Measurements from ENCODE around the gene AP5Z1. TPM values are rescaled to one million over a fixed set of nuclear protein-coding genes. Genes with fewer than 3 reads are reported as not detected.

The AP5Z1 gene
- total RNA-seq, 1 experiment from 2014 or later: 66.8 TPM

- intact Hi-C loops (cut with micrococcal nuclease; ENCODE audit: unreplicated experiment): no loop called here
- TF ChIP-seq, protein P1, sequence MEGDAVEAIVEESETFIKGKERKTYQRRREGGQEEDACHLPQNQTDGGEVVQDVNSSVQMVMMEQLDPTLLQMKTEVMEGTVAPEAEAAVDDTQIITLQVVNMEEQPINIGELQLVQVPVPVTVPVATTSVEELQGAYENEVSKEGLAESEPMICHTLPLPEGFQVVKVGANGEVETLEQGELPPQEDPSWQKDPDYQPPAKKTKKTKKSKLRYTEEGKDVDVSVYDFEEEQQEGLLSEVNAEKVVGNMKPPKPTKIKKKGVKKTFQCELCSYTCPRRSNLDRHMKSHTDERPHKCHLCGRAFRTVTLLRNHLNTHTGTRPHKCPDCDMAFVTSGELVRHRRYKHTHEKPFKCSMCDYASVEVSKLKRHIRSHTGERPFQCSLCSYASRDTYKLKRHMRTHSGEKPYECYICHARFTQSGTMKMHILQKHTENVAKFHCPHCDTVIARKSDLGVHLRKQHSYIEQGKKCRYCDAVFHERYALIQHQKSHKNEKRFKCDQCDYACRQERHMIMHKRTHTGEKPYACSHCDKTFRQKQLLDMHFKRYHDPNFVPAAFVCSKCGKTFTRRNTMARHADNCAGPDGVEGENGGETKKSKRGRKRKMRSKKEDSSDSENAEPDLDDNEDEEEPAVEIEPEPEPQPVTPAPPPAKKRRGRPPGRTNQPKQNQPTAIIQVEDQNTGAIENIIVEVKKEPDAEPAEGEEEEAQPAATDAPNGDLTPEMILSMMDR (IDR thresholded peaks at IDR 0.05; ENCODE audit: insufficient read depth in 1 of 2, low read depth in 1 of 2, low read length in 1 of 2, severe bottlenecking in 1 of 2, unreplicated experiment in 1 of 2): no peak
- no peak overlapping the region for H3K4me3 ChIP-seq (ENCODE audit: low read depth, low read length)
- POLR2A ChIA-PET: no interaction called here
- Mint-ChIP-seq H3K36me3 (ENCODE audit: insufficient read depth, unreplicated experiment) (peaks cover 84% of the 10 kb centered on the region), H3K4me3 (ENCODE audit: unreplicated experiment) (no peak overlapping the region), H3K27me3 (ENCODE audit: insufficient read depth, unreplicated experiment) (no peaks in the 10 kb centered on the region), H3K9me3 (ENCODE audit: unreplicated experiment) (no peaks in the 10 kb centered on the region), H3K27ac (ENCODE audit: unreplicated experiment) (no peak overlapping the region), H3K4me1 (ENCODE audit: low read depth, unreplicated experiment) (no peaks in the 10 kb centered on the region)
- H3K9me3 ChIP-seq: no peaks in the 10 kb centered on the region
- H3K36me3 ChIP-seq (ENCODE audit: control insufficient read depth, insufficient read depth, low read length): no peaks in the 10 kb centered on the region; the same call in none of the 2 replicates
- H3K27me3 ChIP-seq (replicated peaks; ENCODE audit: control insufficient read depth, insufficient read depth, low read length): no peaks in the 10 kb centered on the region
- BruUV-seq (replicated peaks): no TSS peak
- DNase-seq: no peak
- H3K4me1 ChIP-seq: no peaks in the 10 kb centered on the region
- CTCF ChIA-PET: no interaction called here
Measured at GRCh38 chr7:4762121-4763055, 13.0 kb upstream of the AP5Z1 start.

DNA sequence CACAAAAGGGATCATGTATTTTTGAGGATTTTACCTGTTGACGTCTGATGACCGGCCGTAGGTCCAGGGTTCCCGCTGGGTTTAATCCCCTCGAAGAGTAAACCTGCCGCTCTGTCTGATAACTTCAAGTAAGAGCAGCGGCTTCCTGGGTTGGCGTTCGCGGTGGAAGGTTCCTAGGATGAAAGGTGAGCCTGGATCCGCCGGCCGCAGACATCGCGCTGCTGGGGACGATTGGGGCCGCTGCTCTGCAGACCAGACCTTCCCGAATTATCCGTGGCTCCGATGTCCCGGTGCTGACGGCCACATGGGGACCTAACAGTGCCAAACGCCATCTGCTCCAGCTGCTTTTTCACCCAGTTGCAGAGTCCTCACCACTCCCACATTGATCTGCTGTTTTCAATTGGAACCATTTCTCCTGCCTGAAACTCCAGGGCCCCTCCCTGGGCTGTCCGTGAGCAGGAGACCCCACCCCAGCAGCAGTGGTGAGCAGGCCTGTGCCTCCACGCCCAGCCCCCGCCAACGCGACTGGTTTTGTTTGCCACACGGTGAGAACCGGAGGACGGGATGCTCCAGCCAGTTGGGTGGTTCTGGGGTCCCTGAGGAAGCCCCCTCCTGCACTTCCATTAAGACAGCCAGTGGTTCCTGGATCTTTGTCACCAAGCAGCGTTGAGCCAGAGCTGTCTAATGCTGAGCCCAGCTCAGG is 12.2 kb upstream of the AP5Z1 start:
- H3K4me1 ChIP-seq: no peaks in the 10 kb centered on the region
- no TSS peak for BruUV-seq (replicated peaks)
- ChIA-PET CTCF (no interaction called here), POLR2A (no interaction called here)
- no peak overlapping the region for H3K4me3 ChIP-seq (ENCODE audit: low read depth, low read length)
- intact Hi-C loops (cut with micrococcal nuclease; ENCODE audit: unreplicated experiment): no loop called here
- no peaks in the 10 kb centered on the region; the same call in none of the 2 replicates for H3K36me3 ChIP-seq (ENCODE audit: control insufficient read depth, insufficient read depth, low read length)
- Mint-ChIP-seq H3K9me3 (ENCODE audit: unreplicated experiment) (no peaks in the 10 kb centered on the region), H3K27me3 (ENCODE audit: insufficient read depth, unreplicated experiment) (no peaks in the 10 kb centered on the region), H3K27ac (ENCODE audit: unreplicated experiment) (no peak overlapping the region), H3K4me1 (ENCODE audit: low read depth, unreplicated experiment) (no peaks in the 10 kb centered on the region), H3K4me3 (ENCODE audit: unreplicated experiment) (no peak overlapping the region), H3K36me3 (ENCODE audit: insufficient read depth, unreplicated experiment) (peaks cover 75% of the 10 kb centered on the region)
- H3K9me3 ChIP-seq: no peaks in the 10 kb centered on the region
- H3K27me3 ChIP-seq (replicated peaks; ENCODE audit: control insufficient read depth, insufficient read depth, low read length): no peaks in the 10 kb centered on the region
- no peak for DNase-seq
- TF ChIP-seq, protein P1 (IDR thresholded peaks at IDR 0.05; ENCODE audit: insufficient read depth in 1 of 2, low read depth in 1 of 2, low read length in 1 of 2, severe bottlenecking in 1 of 2, unreplicated experiment in 1 of 2): no peak

GRCh38 chr7:4763794-4764185 is 11.6 kb upstream of the AP5Z1 start:
- no TSS peak for BruUV-seq (replicated peaks)
- H3K4me3 ChIP-seq (ENCODE audit: low read depth, low read length): no peak overlapping the region
- H3K36me3 ChIP-seq (ENCODE audit: control insufficient read depth, insufficient read depth, low read length): no peaks in the 10 kb centered on the region; the same call in none of the 2 replicates
- intact Hi-C loops (cut with micrococcal nuclease; ENCODE audit: unreplicated experiment): no loop called here
- no peak for DNase-seq
- Mint-ChIP-seq H3K4me3 (ENCODE audit: unreplicated experiment) (no peak overlapping the region), H3K9me3 (ENCODE audit: unreplicated experiment) (no peaks in the 10 kb centered on the region), H3K27ac (ENCODE audit: unreplicated experiment) (no peak overlapping the region), H3K4me1 (ENCODE audit: low read depth, unreplicated experiment) (no peaks in the 10 kb centered on the region), H3K36me3 (ENCODE audit: insufficient read depth, unreplicated experiment) (peaks cover 70% of the 10 kb centered on the region), H3K27me3 (ENCODE audit: insufficient read depth, unreplicated experiment) (no peaks in the 10 kb centered on the region)
- H3K9me3 ChIP-seq: no peaks in the 10 kb centered on the region
- ChIA-PET POLR2A (no interaction called here), CTCF (no interaction called here)
- H3K4me1 ChIP-seq: no peaks in the 10 kb centered on the region
- TF ChIP-seq, protein P1 (IDR thresholded peaks at IDR 0.05; ENCODE audit: insufficient read depth in 1 of 2, low read depth in 1 of 2, low read length in 1 of 2, severe bottlenecking in 1 of 2, unreplicated experiment in 1 of 2): no peak
- no peaks in the 10 kb centered on the region for H3K27me3 ChIP-seq (replicated peaks; ENCODE audit: control insufficient read depth, insufficient read depth, low read length)

Data from Caco-2 (cell line).